Type B pancreatic cell (in vitro differentiated cells): ENCODE data around the gene PDS5A. TPM values are rescaled to one million over a fixed set of nuclear protein-coding genes. Genes with fewer than 3 reads are reported as not detected.
A peak's percentile ranks its signal among the peaks of the same experiment; 100 is the strongest.
"Not testable (repeated sequence)": the region's sequence is repeated elsewhere in the genome, so short reads cannot be mapped to it uniquely, and the experiment has no call there.

Experiments used
- DNase-seq: peaks from one replicate; pipeline ENCODE4 v3.0.0; 2021; ENCODE audit warnings: mixed read lengths; ENCODE audit not compliant: unreplicated experiment; ENCODE audit errors: extremely low spot score
- H3K27ac Mint-ChIP-seq: 2 replicates; pipeline ENCODE4 v1.8.0; 2021; ENCODE audit warnings: mild to moderate bottlenecking, mixed read lengths
- H3K27me3 Mint-ChIP-seq: 2 replicates; pipeline ENCODE4 v1.8.0; 2021; ENCODE audit warnings: mixed read lengths
- H3K36me3 Mint-ChIP-seq: 2 replicates; pipeline ENCODE4 v1.8.0; 2021; ENCODE audit warnings: mixed read lengths
- H3K4me1 Mint-ChIP-seq: one replicate; pipeline ENCODE4 v1.8.0; 2021; ENCODE audit warnings: mixed read lengths; ENCODE audit not compliant: unreplicated experiment
- H3K4me3 Mint-ChIP-seq: 2 replicates; pipeline ENCODE4 v1.8.0; 2021; ENCODE audit warnings: mild to moderate bottlenecking, mixed read lengths
- H3K9me3 Mint-ChIP-seq: 2 replicates; pipeline ENCODE4 v1.8.0; 2021; ENCODE audit warnings: mixed read lengths
- total RNA-seq: library from RNA; stranded (reverse); gene quantifications from 2 replicates; pipeline ENCODE4 v1.2.1, GENCODE V29; 2021; ENCODE audit warnings: low replicate concordance
- TF ChIP-seq, protein P1 (sequence below): fragments of 200-600 bp; sonication (generic); conservative IDR thresholded peaks from 2 replicates; pipeline ENCODE4 v1.5.0; 2021; ENCODE audit warnings: antibody characterized with exemption, mild to moderate bottlenecking

PDS5A gene
- total RNA-seq, 1 donor from 2014 or later: 73.3 TPM

DNA sequence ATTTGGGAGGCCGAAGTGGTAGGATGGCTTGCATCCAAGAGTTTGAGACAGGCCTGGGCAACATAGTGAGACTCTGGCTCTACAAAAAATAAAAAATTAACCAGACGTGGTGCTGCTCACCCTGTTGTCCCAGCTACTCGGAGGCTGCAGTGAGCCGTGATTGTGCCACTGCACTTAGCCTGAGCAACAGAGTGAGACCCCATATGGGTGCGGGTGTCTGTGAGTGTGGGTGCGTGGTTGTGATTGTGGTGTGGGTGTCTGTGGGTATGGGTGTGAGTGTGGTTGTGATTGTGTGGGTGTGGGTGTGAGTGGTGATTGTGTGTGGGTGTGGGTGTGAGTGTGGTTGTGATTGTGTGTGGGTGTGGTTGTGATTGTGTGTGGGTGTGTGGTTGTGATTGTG is 165.2 kb downstream of the PDS5A start:
- H3K4me1 Mint-ChIP-seq: no peaks in the 10 kb centered on the region
- TF ChIP-seq, protein P1, sequence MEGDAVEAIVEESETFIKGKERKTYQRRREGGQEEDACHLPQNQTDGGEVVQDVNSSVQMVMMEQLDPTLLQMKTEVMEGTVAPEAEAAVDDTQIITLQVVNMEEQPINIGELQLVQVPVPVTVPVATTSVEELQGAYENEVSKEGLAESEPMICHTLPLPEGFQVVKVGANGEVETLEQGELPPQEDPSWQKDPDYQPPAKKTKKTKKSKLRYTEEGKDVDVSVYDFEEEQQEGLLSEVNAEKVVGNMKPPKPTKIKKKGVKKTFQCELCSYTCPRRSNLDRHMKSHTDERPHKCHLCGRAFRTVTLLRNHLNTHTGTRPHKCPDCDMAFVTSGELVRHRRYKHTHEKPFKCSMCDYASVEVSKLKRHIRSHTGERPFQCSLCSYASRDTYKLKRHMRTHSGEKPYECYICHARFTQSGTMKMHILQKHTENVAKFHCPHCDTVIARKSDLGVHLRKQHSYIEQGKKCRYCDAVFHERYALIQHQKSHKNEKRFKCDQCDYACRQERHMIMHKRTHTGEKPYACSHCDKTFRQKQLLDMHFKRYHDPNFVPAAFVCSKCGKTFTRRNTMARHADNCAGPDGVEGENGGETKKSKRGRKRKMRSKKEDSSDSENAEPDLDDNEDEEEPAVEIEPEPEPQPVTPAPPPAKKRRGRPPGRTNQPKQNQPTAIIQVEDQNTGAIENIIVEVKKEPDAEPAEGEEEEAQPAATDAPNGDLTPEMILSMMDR: no peak
- no peaks in the 10 kb centered on the region for H3K27me3 Mint-ChIP-seq
- H3K4me3 Mint-ChIP-seq: peak overlapping the region; percentile 3
- peaks cover 4% of the 10 kb centered on the region for H3K9me3 Mint-ChIP-seq
- no peaks in the 10 kb centered on the region for H3K36me3 Mint-ChIP-seq
- no peak for DNase-seq
- peak overlapping the region; percentile 29 for H3K27ac Mint-ChIP-seq

DNA sequence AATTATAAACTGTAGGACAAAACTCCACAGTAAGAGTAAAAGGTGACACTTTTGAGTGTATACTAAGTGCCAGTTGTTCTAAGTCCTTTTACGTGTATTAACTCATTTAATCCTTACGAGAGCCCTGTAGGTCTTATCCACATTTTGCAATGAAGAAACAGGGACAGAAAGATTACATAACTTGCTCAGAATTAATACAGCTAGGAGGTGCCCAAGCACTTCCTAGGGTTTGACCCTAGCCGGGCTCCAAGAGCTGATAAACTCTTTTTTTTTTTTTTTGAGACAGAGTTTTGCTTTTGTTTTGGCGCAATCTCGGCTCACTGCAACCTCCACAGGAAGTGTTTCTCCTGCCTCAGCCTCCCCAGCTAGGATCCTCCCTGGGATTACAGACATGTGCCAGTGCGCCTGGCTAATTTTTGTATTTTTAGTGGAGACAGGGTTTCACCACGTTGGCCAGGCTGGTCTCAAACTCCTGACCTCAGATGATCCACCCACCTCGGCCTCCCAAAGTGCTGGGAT is 169.4 kb downstream of the PDS5A start:
- peaks cover 4% of the 10 kb centered on the region for H3K9me3 Mint-ChIP-seq
- no peaks in the 10 kb centered on the region for H3K36me3 Mint-ChIP-seq
- H3K27ac Mint-ChIP-seq: no peak overlapping the region
- no peak for DNase-seq
- TF ChIP-seq, protein P1: no peak
- H3K27me3 Mint-ChIP-seq: no peaks in the 10 kb centered on the region
- H3K4me3 Mint-ChIP-seq: no peak overlapping the region
- H3K4me1 Mint-ChIP-seq: no peaks in the 10 kb centered on the region

DNA sequence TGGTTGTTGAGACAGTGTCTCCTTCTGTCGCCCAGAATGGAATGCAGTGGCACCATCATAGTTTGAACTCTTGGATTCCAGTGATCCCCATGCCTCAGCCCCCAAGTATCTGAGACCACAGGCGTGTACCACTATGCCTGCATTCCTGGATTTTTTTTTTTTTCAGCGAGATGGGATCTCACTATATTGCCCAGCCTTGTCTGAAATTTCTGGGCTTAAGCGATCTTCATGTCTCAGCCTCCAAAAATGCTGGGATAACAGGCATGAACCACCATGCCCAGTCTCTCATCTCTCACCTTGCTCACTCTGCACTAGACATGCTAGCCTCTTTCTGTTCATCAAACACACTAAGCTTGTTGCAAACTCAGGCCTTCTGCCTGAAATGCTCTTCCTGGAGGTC is 175.7 kb downstream of the PDS5A start:
- Mint-ChIP-seq H3K27me3 (no peaks in the 10 kb centered on the region), H3K9me3 (no peaks in the 10 kb centered on the region), H3K4me3 (no peak overlapping the region), H3K36me3 (no peaks in the 10 kb centered on the region), H3K27ac (no peak overlapping the region), H3K4me1 (no peaks in the 10 kb centered on the region)
- TF ChIP-seq, protein P1: no peak
- DNase-seq: no peak

DNA sequence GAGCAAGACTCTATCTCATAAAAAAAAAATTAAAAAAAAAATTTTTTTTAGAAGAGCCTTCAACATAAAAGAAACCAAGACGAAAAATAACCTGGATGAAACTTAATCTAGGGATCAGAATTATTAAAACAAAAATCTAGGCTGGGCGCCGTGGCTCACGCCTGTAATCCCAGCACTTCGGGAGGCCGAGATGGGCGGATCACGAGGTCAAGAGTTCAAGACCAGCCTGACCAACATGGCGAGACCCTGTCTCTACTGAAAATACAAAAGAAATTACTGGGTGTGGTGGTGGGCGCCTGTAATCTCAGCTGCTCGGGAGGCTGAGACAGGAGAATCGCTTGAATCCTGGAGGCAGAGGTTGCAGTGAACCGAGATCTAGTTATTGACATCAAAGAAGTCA is 184.7 kb downstream of the PDS5A start:
- H3K36me3 Mint-ChIP-seq, H3K27me3 Mint-ChIP-seq, H3K27ac Mint-ChIP-seq, H3K4me1 Mint-ChIP-seq, H3K9me3 Mint-ChIP-seq, H3K4me3 Mint-ChIP-seq: not testable (repeated sequence)
- peak; percentile 15 for DNase-seq

DNA sequence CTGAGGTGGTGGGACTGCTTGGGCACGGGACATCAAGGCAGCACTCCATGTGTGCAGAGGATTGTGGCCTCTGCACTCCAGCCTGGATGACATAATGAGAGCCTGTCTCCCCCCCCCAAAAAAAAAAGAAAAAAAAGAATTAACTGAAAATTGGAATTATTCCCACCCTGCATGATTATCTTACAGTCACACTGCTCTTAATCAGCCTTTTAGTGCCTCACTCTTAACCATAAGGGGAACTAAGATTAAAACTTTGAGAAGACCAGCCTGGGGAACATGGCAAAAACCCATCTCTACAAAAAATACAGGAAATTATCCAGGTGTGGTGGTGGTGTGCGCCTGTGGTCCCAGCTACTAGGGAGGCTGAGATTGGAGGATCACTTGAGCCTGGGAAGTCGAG is 185.2 kb downstream of the PDS5A start:
- TF ChIP-seq, protein P1: no peak
- Mint-ChIP-seq H3K27me3 (no peaks in the 10 kb centered on the region), H3K4me1 (no peaks in the 10 kb centered on the region), H3K4me3 (no peak overlapping the region), H3K36me3 (no peaks in the 10 kb centered on the region), H3K9me3 (no peaks in the 10 kb centered on the region), H3K27ac (no peak overlapping the region)
- no peak for DNase-seq

DNA sequence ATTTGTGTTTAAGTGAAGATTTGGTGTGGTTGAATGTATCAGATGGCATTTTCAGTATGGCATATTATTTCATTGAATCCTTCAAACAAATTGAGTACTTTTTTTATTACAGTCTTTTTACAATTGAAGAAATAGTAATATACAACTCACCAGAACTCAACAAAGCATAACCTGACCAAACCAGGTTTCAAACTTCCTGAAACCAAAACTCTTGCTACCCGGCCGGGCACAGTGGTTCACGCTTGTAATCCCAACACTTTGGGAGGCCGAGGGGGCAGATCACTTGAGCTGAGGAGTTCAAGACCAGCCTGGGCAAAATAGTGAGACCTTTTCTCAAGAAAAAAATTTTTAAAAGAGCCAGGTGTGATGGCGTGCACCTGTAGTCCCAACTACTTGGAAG is 185.6 kb downstream of the PDS5A start:
- Mint-ChIP-seq H3K27ac (no peak overlapping the region), H3K27me3 (no peaks in the 10 kb centered on the region), H3K36me3 (no peaks in the 10 kb centered on the region), H3K4me3 (no peak overlapping the region), H3K9me3 (no peaks in the 10 kb centered on the region), H3K4me1 (no peaks in the 10 kb centered on the region)
- DNase-seq: no peak
- TF ChIP-seq, protein P1: no peak
